ENCODE measurements around the gene NXPE1.

Gene NXPE1

GRCh38 chr11:114522818-114523217 is 36.9 kb downstream of the NXPE1 start:
- DNase-seq, result no peak
- no peak overlapping the region for H3K4me3 ChIP-seq (ENCODE audit: control insufficient read depth in 1 of 7, extremely low read depth in 1 of 7, insufficient read depth in 4 of 7, low read depth in 2 of 7, low read length in 6 of 7)
- 100% methylated on average over 1 of the region's 2 CpGs for WGBS (ENCODE audit: insufficient coverage)
- H3K27me3 ChIP-seq (replicated peaks in 2 of 5; ENCODE audit: control insufficient read depth in 4 of 5, insufficient read depth in 5 of 5, low read length in 4 of 5), result peaks cover 0 to 4% (median 0%) of the 10 kb centered on the region in 5 experiments
- H3K9me3 ChIP-seq (ENCODE audit: control extremely low read depth in 1 of 5, control insufficient read depth in 4 of 5, insufficient read depth in 2 of 5, low read depth in 1 of 5, low read length in 4 of 5), result peaks cover 0 to 10% (median 3%) of the 10 kb centered on the region in 5 experiments
- H3K27ac ChIP-seq (ENCODE audit: insufficient read depth in 1 of 2, low read depth in 1 of 2, low read length in 2 of 2, poor library complexity in 1 of 2, severe bottlenecking in 2 of 2), result no peak overlapping the region
- no peaks in the 10 kb centered on the region for H3K36me3 ChIP-seq (ENCODE audit: control insufficient read depth in 4 of 4, insufficient read depth in 4 of 4, low read length in 3 of 4)
- no peaks in the 10 kb centered on the region for H3K4me1 ChIP-seq (ENCODE audit: control extremely low read depth in 1 of 4, control insufficient read depth in 4 of 4, insufficient read depth in 4 of 4, low read length in 3 of 4)
- CTCF ChIA-PET, result no interaction called here
- POLR2A ChIA-PET, result no interaction called here

- Histone ChIP-seq H3K4me1 (ENCODE audit: control extremely low read depth in 1 of 4, control insufficient read depth in 4 of 4, insufficient read depth in 4 of 4, low read length in 3 of 4) (no peaks in the 10 kb centered on the region), H3K36me3 (ENCODE audit: control insufficient read depth in 4 of 4, insufficient read depth in 4 of 4, low read length in 3 of 4) (no peaks in the 10 kb centered on the region), H3K4me3 (ENCODE audit: control insufficient read depth in 1 of 7, extremely low read depth in 1 of 7, insufficient read depth in 4 of 7, low read depth in 2 of 7, low read length in 6 of 7) (no peak overlapping the region), H3K27ac (ENCODE audit: insufficient read depth in 1 of 2, low read depth in 1 of 2, low read length in 2 of 2, poor library complexity in 1 of 2, severe bottlenecking in 2 of 2) (no peak overlapping the region), H3K27me3 (replicated peaks in 2 of 5; ENCODE audit: control insufficient read depth in 4 of 5, insufficient read depth in 5 of 5, low read length in 4 of 5) (no peaks in the 10 kb centered on the region), H3K9me3 (ENCODE audit: control extremely low read depth in 1 of 5, control insufficient read depth in 4 of 5, insufficient read depth in 2 of 5, low read depth in 1 of 5, low read length in 4 of 5) (no peaks in the 10 kb centered on the region)
- 100% methylated on average over 2 of the region's 2 CpGs for WGBS (ENCODE audit: insufficient coverage)
- POLR2A ChIA-PET, result no interaction called here
- DNase-seq, result no peak
- CTCF ChIA-PET, result no interaction called here
Observed at GRCh38 chr11:114511538-114511937, 48.1 kb downstream of the NXPE1 start.

- 97% methylated on average over 5 of the region's 7 CpGs for WGBS (ENCODE audit: insufficient coverage)
- H3K4me3 ChIP-seq (ENCODE audit: control insufficient read depth in 1 of 7, extremely low read depth in 1 of 7, insufficient read depth in 4 of 7, low read depth in 2 of 7, low read length in 6 of 7), result no peak overlapping the region
- CTCF ChIA-PET, result no interaction called here
- POLR2A ChIA-PET, result no interaction called here
- H3K9me3 ChIP-seq (ENCODE audit: control extremely low read depth in 1 of 5, control insufficient read depth in 4 of 5, insufficient read depth in 2 of 5, low read depth in 1 of 5, low read length in 4 of 5), result no peaks in the 10 kb centered on the region
- no peaks in the 10 kb centered on the region for H3K4me1 ChIP-seq (ENCODE audit: control extremely low read depth in 1 of 4, control insufficient read depth in 4 of 4, insufficient read depth in 4 of 4, low read length in 3 of 4)
- H3K36me3 ChIP-seq (ENCODE audit: control insufficient read depth in 4 of 4, insufficient read depth in 4 of 4, low read length in 3 of 4), result no peaks in the 10 kb centered on the region
- no peak overlapping the region for H3K27ac ChIP-seq (ENCODE audit: insufficient read depth in 1 of 2, low read depth in 1 of 2, low read length in 2 of 2, poor library complexity in 1 of 2, severe bottlenecking in 2 of 2)
- no peaks in the 10 kb centered on the region for H3K27me3 ChIP-seq (replicated peaks in 2 of 5; ENCODE audit: control insufficient read depth in 4 of 5, insufficient read depth in 5 of 5, low read length in 4 of 5)
- DNase-seq, result no peak
Observed at GRCh38 chr11:114511079-114511478, 48.6 kb downstream of the NXPE1 start.

GRCh38 chr11:114501901-114502300 is 57.8 kb downstream of the NXPE1 start:
- no peak for DNase-seq
- CTCF ChIA-PET, result no interaction called here
- no CpG with 5 or more reads among the region's 1 CpG for WGBS (ENCODE audit: insufficient coverage)
- peaks cover 0 to 4% (median 0%) of the 10 kb centered on the region in 5 experiments for H3K27me3 ChIP-seq (replicated peaks in 2 of 5; ENCODE audit: control insufficient read depth in 4 of 5, insufficient read depth in 5 of 5, low read length in 4 of 5)
- POLR2A ChIA-PET, result no interaction called here
- H3K4me3 ChIP-seq (ENCODE audit: control insufficient read depth in 1 of 7, extremely low read depth in 1 of 7, insufficient read depth in 4 of 7, low read depth in 2 of 7, low read length in 6 of 7), result no peak overlapping the region
- H3K36me3 ChIP-seq (ENCODE audit: control insufficient read depth in 4 of 4, insufficient read depth in 4 of 4, low read length in 3 of 4), result no peaks in the 10 kb centered on the region
- peaks cover 0 to 2% (median 0%) of the 10 kb centered on the region in 5 experiments for H3K9me3 ChIP-seq (ENCODE audit: control extremely low read depth in 1 of 5, control insufficient read depth in 4 of 5, insufficient read depth in 2 of 5, low read depth in 1 of 5, low read length in 4 of 5)
- H3K27ac ChIP-seq (ENCODE audit: insufficient read depth in 1 of 2, low read depth in 1 of 2, low read length in 2 of 2, poor library complexity in 1 of 2, severe bottlenecking in 2 of 2), result no peak overlapping the region
- no peaks in the 10 kb centered on the region for H3K4me1 ChIP-seq (ENCODE audit: control extremely low read depth in 1 of 4, control insufficient read depth in 4 of 4, insufficient read depth in 4 of 4, low read length in 3 of 4)

- Histone ChIP-seq H3K9me3 (ENCODE audit: control extremely low read depth in 1 of 5, control insufficient read depth in 4 of 5, insufficient read depth in 2 of 5, low read depth in 1 of 5, low read length in 4 of 5) (peaks cover 0 to 2% (median 0%) of the 10 kb centered on the region in 5 experiments), H3K27ac (ENCODE audit: insufficient read depth in 1 of 2, low read depth in 1 of 2, low read length in 2 of 2, poor library complexity in 1 of 2, severe bottlenecking in 2 of 2) (no peak overlapping the region), H3K27me3 (replicated peaks in 2 of 5; ENCODE audit: control insufficient read depth in 4 of 5, insufficient read depth in 5 of 5, low read length in 4 of 5) (peaks cover 0 to 4% (median 0%) of the 10 kb centered on the region in 5 experiments), H3K36me3 (ENCODE audit: control insufficient read depth in 4 of 4, insufficient read depth in 4 of 4, low read length in 3 of 4) (no peaks in the 10 kb centered on the region), H3K4me1 (ENCODE audit: control extremely low read depth in 1 of 4, control insufficient read depth in 4 of 4, insufficient read depth in 4 of 4, low read length in 3 of 4) (no peaks in the 10 kb centered on the region), H3K4me3 (ENCODE audit: control insufficient read depth in 1 of 7, extremely low read depth in 1 of 7, insufficient read depth in 4 of 7, low read depth in 2 of 7, low read length in 6 of 7) (no peak overlapping the region)
- no peak for DNase-seq
- POLR2A ChIA-PET, result no interaction called here
- CTCF ChIA-PET, result no interaction called here
Observed at GRCh38 chr11:114499756-114500155, 59.9 kb downstream of the NXPE1 start.

GRCh38 chr11:114496915-114497314 is 62.8 kb downstream of the NXPE1 start:
- CTCF ChIA-PET, result no interaction called here
- Histone ChIP-seq H3K9me3 (ENCODE audit: control extremely low read depth in 1 of 5, control insufficient read depth in 4 of 5, insufficient read depth in 2 of 5, low read depth in 1 of 5, low read length in 4 of 5) (no peaks in the 10 kb centered on the region), H3K36me3 (ENCODE audit: control insufficient read depth in 4 of 4, insufficient read depth in 4 of 4, low read length in 3 of 4) (no peaks in the 10 kb centered on the region), H3K27ac (ENCODE audit: insufficient read depth in 1 of 2, low read depth in 1 of 2, low read length in 2 of 2, poor library complexity in 1 of 2, severe bottlenecking in 2 of 2) (no peak overlapping the region), H3K4me3 (ENCODE audit: control insufficient read depth in 1 of 7, extremely low read depth in 1 of 7, insufficient read depth in 4 of 7, low read depth in 2 of 7, low read length in 6 of 7) (no peak overlapping the region), H3K27me3 (replicated peaks in 2 of 5; ENCODE audit: control insufficient read depth in 4 of 5, insufficient read depth in 5 of 5, low read length in 4 of 5) (peaks cover 0 to 4% (median 0%) of the 10 kb centered on the region in 5 experiments), H3K4me1 (ENCODE audit: control extremely low read depth in 1 of 4, control insufficient read depth in 4 of 4, insufficient read depth in 4 of 4, low read length in 3 of 4) (no peaks in the 10 kb centered on the region)
- no CpG with 5 or more reads among the region's 3 CpGs for WGBS (ENCODE audit: insufficient coverage)
- POLR2A ChIA-PET, result no interaction called here
- no peak for DNase-seq

GRCh38 chr11:114483929-114484328 is 75.8 kb downstream of the NXPE1 start:
- Histone ChIP-seq H3K4me1 (ENCODE audit: control extremely low read depth in 1 of 4, control insufficient read depth in 4 of 4, insufficient read depth in 4 of 4, low read length in 3 of 4) (no peaks in the 10 kb centered on the region), H3K27ac (ENCODE audit: insufficient read depth in 1 of 2, low read depth in 1 of 2, low read length in 2 of 2, poor library complexity in 1 of 2, severe bottlenecking in 2 of 2) (no peak overlapping the region), H3K9me3 (ENCODE audit: control extremely low read depth in 1 of 5, control insufficient read depth in 4 of 5, insufficient read depth in 2 of 5, low read depth in 1 of 5, low read length in 4 of 5) (no peaks in the 10 kb centered on the region), H3K4me3 (ENCODE audit: control insufficient read depth in 1 of 7, extremely low read depth in 1 of 7, insufficient read depth in 4 of 7, low read depth in 2 of 7, low read length in 6 of 7) (no peak overlapping the region), H3K27me3 (replicated peaks in 2 of 5; ENCODE audit: control insufficient read depth in 4 of 5, insufficient read depth in 5 of 5, low read length in 4 of 5) (peaks cover 0 to 5% (median 0%) of the 10 kb centered on the region in 5 experiments), H3K36me3 (ENCODE audit: control insufficient read depth in 4 of 4, insufficient read depth in 4 of 4, low read length in 3 of 4) (no peaks in the 10 kb centered on the region)
- CTCF ChIA-PET, result no interaction called here
- WGBS (ENCODE audit: insufficient coverage), result 100% methylated on average over 1 of the region's 2 CpGs
- POLR2A ChIA-PET, result no interaction called here
- DNase-seq, result no peak

Measured in common myeloid progenitor, CD34-positive (primary cell).